OCI-LY1 (cell line): Measurements from ENCODE around the gene PEX6.

ENCODE experiments used
- H2AFZ ChIP-seq: fragments of 200-600 bp; sonication (generic), shearing (Covaris generic); 2 replicates; pipeline ENCODE4 v1.6.0; 2014; ENCODE audit warnings: antibody characterized with exemption, mild to moderate bottlenecking, low read length
- H3F3A ChIP-seq: fragments of 200-600 bp; sonication (generic), shearing (Covaris generic); 2 replicates; pipeline ENCODE4 v1.6.0; 2014; ENCODE audit warnings: mild to moderate bottlenecking, antibody characterized with exemption, low read length, moderate library complexity; ENCODE audit not compliant: insufficient read depth
- H3K27ac ChIP-seq: fragments of 200-600 bp; sonication (generic); 2 replicates; pipeline ENCODE4 v1.5.1; 2014; ENCODE audit warnings: low read length, mixed run types, mild to moderate bottlenecking, low read depth; ENCODE audit not compliant: poor library complexity, severe bottlenecking
- H3K27me3 ChIP-seq: fragments of 200-600 bp; sonication (generic); 2 replicates; pipeline ENCODE4 v1.6.0; 2014; ENCODE audit warnings: antibody characterized with exemption, mild to moderate bottlenecking, low read length, moderate library complexity; ENCODE audit not compliant: insufficient read depth
- H3K36me3 ChIP-seq: fragments of 200-600 bp; sonication (generic); 2 replicates; pipeline ENCODE4 v1.6.1; 2014; ENCODE audit warnings: mild to moderate bottlenecking, antibody characterized with exemption, low read length, moderate library complexity, mixed read lengths; ENCODE audit not compliant: insufficient read depth
- H3K4me1 ChIP-seq: fragments of 200-600 bp; sonication (generic); 2 replicates; pipeline ENCODE4 v1.5.1; 2014; ENCODE audit warnings: mild to moderate bottlenecking, low read length, moderate library complexity; ENCODE audit not compliant: insufficient read depth, severe bottlenecking
- H3K4me2 ChIP-seq: fragments of 200-600 bp; sonication (generic), shearing (Covaris generic); 2 replicates; pipeline ENCODE4 v1.6.1; 2014; ENCODE audit warnings: low read length
- H3K4me3 ChIP-seq: fragments of 200-600 bp; sonication (generic); 2 replicates; pipeline ENCODE4 v1.5.1; 2014; ENCODE audit warnings: low read length, low read depth, mild to moderate bottlenecking, mixed read lengths; ENCODE audit not compliant: poor library complexity, severe bottlenecking
- H3K79me2 ChIP-seq: fragments of 200-600 bp; shearing (Covaris generic); 2 replicates; pipeline ENCODE4 v1.6.1; 2016; ENCODE audit warnings: mixed run types, low read length, mixed read lengths; ENCODE audit not compliant: insufficient read depth
- H3K9ac ChIP-seq: fragments of 200-600 bp; sonication (generic), shearing (Covaris generic); 2 replicates; pipeline ENCODE4 v1.6.1; 2014; ENCODE audit warnings: mild to moderate bottlenecking, low read length, mixed read lengths
- H3K9me2 ChIP-seq: fragments of 200-600 bp; sonication (generic), shearing (Covaris generic); 2 replicates; pipeline ENCODE4 v1.6.1; 2014; ENCODE audit warnings: low read depth, mild to moderate bottlenecking, low read length, mixed read lengths
- H3K9me3 ChIP-seq: fragments of 200-600 bp; shearing (Covaris generic); 2 replicates; pipeline ENCODE4 v1.6.1; 2014; ENCODE audit warnings: low read length, mixed read lengths
- H4K20me1 ChIP-seq: fragments of 200-600 bp; sonication (generic), shearing (Covaris generic); 2 replicates; pipeline ENCODE4 v1.6.0; 2016; ENCODE audit warnings: mild to moderate bottlenecking, low read length; ENCODE audit not compliant: insufficient read depth
- EZH2 ChIP-seq: fragments of 200-600 bp; sonication (generic), shearing (Covaris generic); IDR thresholded peaks from 2 replicates; pipeline ENCODE4 v1.8.0; 2017; ENCODE audit warnings: borderline replicate concordance, mixed run types, mild to moderate bottlenecking, antibody characterized with exemption, low read length, moderate library complexity, mixed read lengths
- TF ChIP-seq, protein P1 (sequence below): fragments of 200-600 bp; sonication (generic), shearing (Covaris generic); IDR thresholded peaks from 2 replicates; pipeline ENCODE4 v1.5.1; 2017; ENCODE audit warnings: mild to moderate bottlenecking, antibody characterized with exemption, low read length, moderate library complexity, mixed read lengths

Gene PEX6

GRCh38 chr6:42984924-42985475, 6.0 kb upstream of the PEX6 start:
- no peak overlapping the region for H2AFZ ChIP-seq
- peak overlapping the region; percentile 88 for H3K4me2 ChIP-seq
- H3K4me3 ChIP-seq = peak overlapping the region; percentile 83
- TF ChIP-seq, protein P1, sequence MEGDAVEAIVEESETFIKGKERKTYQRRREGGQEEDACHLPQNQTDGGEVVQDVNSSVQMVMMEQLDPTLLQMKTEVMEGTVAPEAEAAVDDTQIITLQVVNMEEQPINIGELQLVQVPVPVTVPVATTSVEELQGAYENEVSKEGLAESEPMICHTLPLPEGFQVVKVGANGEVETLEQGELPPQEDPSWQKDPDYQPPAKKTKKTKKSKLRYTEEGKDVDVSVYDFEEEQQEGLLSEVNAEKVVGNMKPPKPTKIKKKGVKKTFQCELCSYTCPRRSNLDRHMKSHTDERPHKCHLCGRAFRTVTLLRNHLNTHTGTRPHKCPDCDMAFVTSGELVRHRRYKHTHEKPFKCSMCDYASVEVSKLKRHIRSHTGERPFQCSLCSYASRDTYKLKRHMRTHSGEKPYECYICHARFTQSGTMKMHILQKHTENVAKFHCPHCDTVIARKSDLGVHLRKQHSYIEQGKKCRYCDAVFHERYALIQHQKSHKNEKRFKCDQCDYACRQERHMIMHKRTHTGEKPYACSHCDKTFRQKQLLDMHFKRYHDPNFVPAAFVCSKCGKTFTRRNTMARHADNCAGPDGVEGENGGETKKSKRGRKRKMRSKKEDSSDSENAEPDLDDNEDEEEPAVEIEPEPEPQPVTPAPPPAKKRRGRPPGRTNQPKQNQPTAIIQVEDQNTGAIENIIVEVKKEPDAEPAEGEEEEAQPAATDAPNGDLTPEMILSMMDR = no peak
- TF ChIP-seq EZH2 = no peak
- H3K27ac ChIP-seq = peak overlapping the region; percentile 2
- H3K9ac ChIP-seq = peak overlapping the region; percentile 85
- peaks cover 4% of the 10 kb centered on the region; the same call in 1 of the 2 replicates for H3F3A ChIP-seq
- H3K36me3 ChIP-seq = peaks cover 23% of the 10 kb centered on the region
- H4K20me1 ChIP-seq = no peaks in the 10 kb centered on the region
- no peaks in the 10 kb centered on the region for H3K9me3 ChIP-seq
- no peaks in the 10 kb centered on the region for H3K9me2 ChIP-seq
- no peaks in the 10 kb centered on the region for H3K27me3 ChIP-seq
- peaks cover 6% of the 10 kb centered on the region for H3K79me2 ChIP-seq
- H3K4me1 ChIP-seq = peaks cover 35% of the 10 kb centered on the region

GRCh38 chr6:42984001-42984923, 5.3 kb upstream of the PEX6 start, which contains the start of gene PPP2R5D:
Gene PPP2R5D, plus strand, starts transcription at chr6:42984570. Its CDS starts 108 bp downstream, at chr6:42984678.
- no peaks in the 10 kb centered on the region for H3K27me3 ChIP-seq
- peaks cover 15% of the 10 kb centered on the region; the same call in 1 of the 2 replicates for H3K36me3 ChIP-seq
- peak within 1 kb of the TSS; percentile 83 for H3K4me3 ChIP-seq
- H3K9me3 ChIP-seq = no peaks in the 10 kb centered on the region
- peak within 1 kb of the TSS; percentile 52 for H3K27ac ChIP-seq
- H3K4me2 ChIP-seq = peak within 1 kb of the TSS; percentile 88
- H3K9me2 ChIP-seq = no peaks in the 10 kb centered on the region
- H3K9ac ChIP-seq = peak within 1 kb of the TSS; percentile 85
- peaks cover 6% of the 10 kb centered on the region for H3K79me2 ChIP-seq
- no peak within 1 kb of the TSS for H2AFZ ChIP-seq
- H3K4me1 ChIP-seq = peaks cover 42% of the 10 kb centered on the region
- no peaks in the 10 kb centered on the region for H4K20me1 ChIP-seq
- H3F3A ChIP-seq = peaks cover 4% of the 10 kb centered on the region; the same call in 1 of the 2 replicates
- TF ChIP-seq, protein P1 = no peak

DNA sequence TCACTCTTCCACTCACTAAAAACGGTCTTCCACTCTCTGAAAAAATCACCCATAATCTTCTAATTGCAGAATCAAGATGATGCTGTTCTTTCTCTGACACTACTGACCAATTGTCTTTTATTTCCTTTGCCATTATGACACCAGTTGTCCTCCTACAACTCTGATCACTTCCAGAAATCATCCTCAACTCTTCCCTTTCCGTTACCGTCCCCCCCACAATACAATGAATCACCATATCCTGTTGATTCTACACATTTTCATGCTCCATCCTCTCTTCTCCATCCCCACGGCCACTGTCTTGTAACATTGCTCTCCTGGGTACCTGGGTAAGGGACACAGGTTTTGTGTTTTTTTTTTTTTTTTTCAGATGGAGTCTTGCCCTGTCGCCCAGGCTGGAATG, 2.9 kb upstream of the PEX6 start:
- TF ChIP-seq, protein P1 = no peak
- no peak for TF ChIP-seq EZH2
- Histone ChIP-seq H3K4me3 (no peak overlapping the region), H3K36me3 (0 out of 2 replicates have a peak, but pooled peaks cover 4% of the 10 kb centered on the region), H4K20me1 (no peaks in the 10 kb centered on the region), H3K9me3 (no peaks in the 10 kb centered on the region), H2AFZ (no peak overlapping the region), H3K4me2 (no peak overlapping the region), H3K27ac (no peak overlapping the region), H3K4me1 (peaks cover 49% of the 10 kb centered on the region), H3K27me3 (no peaks in the 10 kb centered on the region), H3F3A (peaks cover 4% of the 10 kb centered on the region; the same call in 1 of the 2 replicates), H3K9ac (no peak overlapping the region), H3K9me2 (no peaks in the 10 kb centered on the region), H3K79me2 (peaks cover 10% of the 10 kb centered on the region)
